T-helper 1 cell treated with Interleukin-12 subunit alpha and Interleukin-12 subunit beta and Interleukin-4 antibody, amounts not matched to agents 30 ng/mL and 1 ng/mL, for 36 hours (primary cell): ENCODE results near the gene NOS1AP. TPM values are rescaled to one million over a fixed set of nuclear protein-coding genes. Genes with fewer than 3 reads are reported as not detected.
"Not testable (repeated sequence)": the region's sequence is repeated elsewhere in the genome, so short reads cannot be mapped to it uniquely, and the experiment has no call there.

Experiments used
- intact Hi-C: fragments of 100-400 bp; cut with micrococcal nuclease; formaldehyde crosslinking; loops from one replicate; pipeline ENCODE4 v1.15.1; 2024
- total RNA-seq: library from RNA; stranded (reverse); gene quantifications from 2 replicates; pipeline ENCODE4 v1.2.3, GENCODE V29; 2022

Gene NOS1AP
- total RNA-seq = not detected in 2 replicates

- intact Hi-C loops = loop anchor here (1.0 to 5.0 kb wide), 4 partner anchors 107 to 1253 kb away; partner anchors contain the start of genes ATF6, NUF2 and UAP1
These were observed at the start of gene NOS1AP for GRCh38 chr1:162069334-162070093. TSS of gene NOS1AP (plus strand) at chr1:162069691. CDS start at chr1:162070178, 487 bp downstream.

DNA sequence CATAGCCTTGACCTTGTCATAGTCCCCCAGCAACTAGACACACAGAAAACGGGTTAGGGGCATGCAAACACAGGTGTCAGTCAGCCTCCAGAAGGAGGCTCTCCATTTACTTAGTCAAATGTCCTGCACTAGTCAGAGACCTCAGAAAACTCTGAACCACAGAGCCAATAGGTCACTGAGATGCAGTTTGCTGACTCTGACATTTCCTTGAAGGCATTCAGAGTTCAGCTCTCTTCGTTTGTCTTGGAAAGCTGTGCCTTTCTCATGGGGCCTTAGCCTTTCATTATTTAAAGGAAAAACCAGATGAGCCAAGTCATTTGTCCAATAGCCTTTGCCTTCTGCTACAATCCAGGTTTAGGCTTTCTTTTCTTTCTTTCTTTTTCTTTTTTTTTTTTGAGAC, 49.3 kb upstream of the NOS1AP start:
- intact Hi-C loops = loop anchor here (5.0 kb wide), 2 partner anchors 93 to 158 kb away; no protein-coding TSS in a partner anchor

GRCh38 chr1:162021124-162021523, 48.4 kb upstream of the NOS1AP start:
- intact Hi-C loops = loop anchor here (5.0 kb wide), 2 partner anchors 94 to 159 kb away; no protein-coding TSS in a partner anchor

GRCh38 chr1:162022626-162023025, 46.9 kb upstream of the NOS1AP start:
- intact Hi-C loops = loop anchor here (5.0 kb wide), 2 partner anchors 95 to 160 kb away; no protein-coding TSS in a partner anchor

DNA sequence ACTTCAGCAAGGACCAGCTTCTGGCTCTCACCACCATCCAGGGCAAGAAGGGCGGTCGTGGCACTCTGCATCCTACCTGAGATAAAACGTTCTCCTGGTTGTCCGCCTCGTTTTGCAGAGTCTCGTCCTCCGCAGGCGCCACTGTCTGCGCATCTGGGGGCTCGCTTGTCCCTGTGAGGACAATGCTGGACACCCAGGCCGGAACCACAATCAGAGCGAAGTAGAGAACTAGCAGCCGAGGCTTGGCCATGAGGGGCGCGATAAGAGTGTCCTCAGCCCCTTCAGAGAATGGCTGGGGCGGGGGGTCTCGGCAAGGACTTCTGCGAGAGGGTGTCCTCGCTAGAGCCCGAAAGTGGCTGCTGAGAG, 46.3 kb upstream of the NOS1AP start:
- intact Hi-C loops = loop anchor here (5.0 kb wide), 2 partner anchors 96 to 161 kb away; no protein-coding TSS in a partner anchor

GRCh38 chr1:162023547-162024501, 45.7 kb upstream of the NOS1AP start, which contains the start of gene OLFML2B:
TSS of gene OLFML2B (minus strand) at chr1:162023869. CDS start at chr1:162023430, 439 bp downstream.
- intact Hi-C loops = loop anchor here (1.0 to 5.0 kb wide), 3 partner anchors 97 to 232 kb away; no protein-coding TSS in a partner anchor

- intact Hi-C loops = no loop called here
These were observed 44.0 kb upstream of the NOS1AP start for GRCh38 chr1:162025541-162025940.

DNA sequence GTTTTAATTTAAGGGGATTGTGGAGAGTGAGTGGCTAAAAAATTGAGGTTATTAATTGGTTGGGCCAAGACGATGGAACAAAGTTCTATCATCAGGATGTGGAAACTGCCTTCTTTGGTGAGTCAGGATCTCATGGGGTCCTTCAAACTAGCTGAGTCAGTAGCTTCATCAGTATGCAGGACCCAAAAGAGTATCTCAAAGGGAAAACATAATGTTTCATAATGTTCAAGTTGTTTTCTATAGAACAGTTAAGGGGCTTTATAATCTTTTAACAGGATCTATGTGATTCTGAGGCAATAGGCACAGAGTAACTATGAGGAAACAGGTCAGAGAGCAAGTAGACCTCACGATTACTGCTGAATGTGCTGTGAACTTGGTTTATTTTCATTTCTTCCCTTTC, 42.6 kb upstream of the NOS1AP start:
- intact Hi-C loops = no loop called here

- intact Hi-C loops = no loop called here
These were observed 40.8 kb upstream of the NOS1AP start for GRCh38 chr1:162028726-162029125.

GRCh38 chr1:162029157-162029556, 40.3 kb upstream of the NOS1AP start:
- intact Hi-C loops = no loop called here

DNA sequence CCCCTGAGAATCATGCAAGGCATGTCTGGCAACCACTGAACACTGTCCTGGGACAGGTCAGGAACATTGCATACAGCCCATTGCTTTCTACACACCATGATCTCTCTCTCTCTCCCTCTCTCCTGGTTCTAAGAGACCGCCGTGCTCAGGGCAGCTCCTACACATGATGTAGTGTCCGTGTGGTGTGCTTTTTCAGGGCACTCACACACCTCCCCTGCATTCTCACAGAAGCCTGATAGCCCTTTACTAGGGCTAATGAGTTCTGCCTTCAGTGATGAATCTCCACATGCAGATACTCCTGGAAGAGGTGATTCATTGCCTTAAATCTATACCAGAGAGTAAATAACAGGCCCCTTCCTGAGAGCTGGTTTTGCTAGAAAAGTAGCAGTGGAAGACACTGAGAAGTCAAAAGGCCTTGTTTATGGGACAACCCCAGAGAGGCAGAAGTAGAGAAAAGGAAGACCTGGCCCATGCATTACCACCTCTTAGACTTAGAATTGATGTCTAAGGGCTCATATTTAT, 38.7 kb upstream of the NOS1AP start:
- intact Hi-C loops = loop anchor here (10.0 kb wide), 1 partner anchor 546 kb away; no protein-coding TSS in a partner anchor

DNA sequence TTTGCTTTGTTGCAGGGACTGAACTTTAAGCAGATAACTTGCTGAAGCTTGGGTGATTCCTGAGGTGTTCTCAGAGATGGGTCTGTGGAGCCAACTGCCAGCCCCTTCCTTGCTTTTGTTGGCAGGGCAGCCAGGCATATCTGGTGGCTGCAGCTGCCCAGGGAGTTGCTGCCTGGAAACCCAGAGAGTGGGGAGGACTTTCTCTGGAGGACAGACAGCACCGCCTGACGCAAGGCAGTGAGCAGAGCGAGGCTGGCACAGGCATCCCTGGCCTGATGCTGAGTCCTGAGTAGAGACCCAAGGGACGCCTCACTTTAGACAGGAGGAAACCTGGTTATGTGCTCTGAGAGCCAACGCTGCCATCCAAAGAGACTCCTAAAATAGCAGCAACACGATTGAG, 36.1 kb upstream of the NOS1AP start:
- intact Hi-C loops = loop anchor here (10.0 kb wide), 1 partner anchor 549 kb away; no protein-coding TSS in a partner anchor

GRCh38 chr1:162035241-162035640, 34.2 kb upstream of the NOS1AP start:
- intact Hi-C loops = loop anchor here (10.0 kb wide), 1 partner anchor 550 kb away; no protein-coding TSS in a partner anchor

- intact Hi-C loops = loop anchor here (2.0 to 10.0 kb wide), 2 partner anchors 171 to 551 kb away; no protein-coding TSS in a partner anchor
These were observed 33.3 kb upstream of the NOS1AP start for GRCh38 chr1:162036163-162036562.

GRCh38 chr1:162038624-162039023, 30.9 kb upstream of the NOS1AP start:
- intact Hi-C loops = loop anchor here (10.0 kb wide), 1 partner anchor 554 kb away; no protein-coding TSS in a partner anchor

DNA sequence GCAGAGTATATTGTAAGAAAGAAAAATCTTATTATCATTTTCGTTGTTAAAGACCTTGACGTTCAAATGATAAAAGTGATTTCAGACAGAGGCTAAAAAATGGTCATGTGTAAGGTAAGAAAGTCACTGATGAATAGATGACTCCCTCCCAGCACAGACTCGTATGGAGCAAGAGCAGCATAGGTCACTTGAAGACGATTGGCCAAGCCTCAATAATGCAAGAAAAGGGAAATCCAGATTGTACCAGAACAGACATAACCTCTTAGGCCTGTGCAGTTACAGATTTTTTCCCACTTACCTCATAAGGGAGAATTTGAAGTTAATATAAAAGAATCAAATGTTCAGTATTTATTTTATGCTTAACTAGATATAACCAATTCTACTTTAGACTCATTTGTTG, 29.5 kb upstream of the NOS1AP start:
- intact Hi-C loops = no loop called here

- intact Hi-C loops = no loop called here
These were observed 28.8 kb upstream of the NOS1AP start for GRCh38 chr1:162040657-162041056.

GRCh38 chr1:162042361-162042760, 27.1 kb upstream of the NOS1AP start:
- intact Hi-C loops = no loop called here

GRCh38 chr1:162046921-162047320, 22.6 kb upstream of the NOS1AP start:
- intact Hi-C loops = no loop called here

DNA sequence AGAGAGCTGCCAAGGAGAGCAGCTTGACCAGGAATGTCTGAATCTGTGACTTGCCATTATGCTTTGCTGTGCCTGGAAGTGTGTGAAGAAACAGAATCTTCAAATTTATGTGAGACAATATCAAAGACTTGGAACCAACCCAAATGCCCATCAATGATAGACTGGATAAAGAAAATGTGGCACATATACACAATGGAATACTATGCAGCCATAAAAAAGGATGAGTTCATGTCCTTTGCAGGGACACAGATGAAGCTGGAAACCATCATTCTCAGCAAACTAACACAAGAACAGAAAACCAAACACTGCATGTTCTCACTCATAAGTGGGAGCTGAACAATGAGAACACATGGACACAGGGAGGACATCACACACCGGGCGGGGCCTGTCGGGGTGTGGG, 15.5 kb upstream of the NOS1AP start:
- intact Hi-C loops = not testable (repeated sequence)

- intact Hi-C loops = loop anchor here (5.0 kb wide), 1 partner anchor 797 kb away; no protein-coding TSS in a partner anchor
These were observed 14.4 kb upstream of the NOS1AP start for GRCh38 chr1:162055062-162055461.
